Measurements from ENCODE around the gene JMJD1C.
"Not testable (repeated sequence)": the region's sequence is repeated elsewhere in the genome, so short reads cannot be mapped to it uniquely, and the experiment has no call there.

Gene JMJD1C

DNA sequence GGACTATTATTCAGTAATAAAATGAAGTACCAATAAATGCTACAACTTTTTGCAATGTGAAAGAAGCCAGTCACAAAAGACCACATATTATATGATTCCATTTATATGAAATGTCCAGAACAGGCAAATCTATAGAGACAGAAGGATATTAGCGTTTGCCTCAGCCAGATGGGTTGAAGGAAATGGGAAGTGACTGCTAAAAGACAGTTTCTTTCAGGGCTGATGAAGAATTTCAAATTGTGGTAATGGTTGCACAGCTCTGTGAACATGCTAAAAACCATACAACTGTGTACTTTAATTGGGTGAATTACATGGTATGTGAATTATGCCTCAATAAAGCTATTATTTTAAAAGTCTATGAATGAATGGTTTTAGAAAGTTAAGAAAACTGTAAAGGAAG is 31.5 kb upstream of the JMJD1C start:
- no peak overlapping the region for H3K27ac ChIP-seq (ENCODE audit: low read depth, low read length)
- TF ChIP-seq EZH2phosphoT487 (IDR thresholded peaks at IDR 0.05; ENCODE audit: borderline replicate concordance, low read length): no peak
- TF ChIP-seq, protein P1, sequence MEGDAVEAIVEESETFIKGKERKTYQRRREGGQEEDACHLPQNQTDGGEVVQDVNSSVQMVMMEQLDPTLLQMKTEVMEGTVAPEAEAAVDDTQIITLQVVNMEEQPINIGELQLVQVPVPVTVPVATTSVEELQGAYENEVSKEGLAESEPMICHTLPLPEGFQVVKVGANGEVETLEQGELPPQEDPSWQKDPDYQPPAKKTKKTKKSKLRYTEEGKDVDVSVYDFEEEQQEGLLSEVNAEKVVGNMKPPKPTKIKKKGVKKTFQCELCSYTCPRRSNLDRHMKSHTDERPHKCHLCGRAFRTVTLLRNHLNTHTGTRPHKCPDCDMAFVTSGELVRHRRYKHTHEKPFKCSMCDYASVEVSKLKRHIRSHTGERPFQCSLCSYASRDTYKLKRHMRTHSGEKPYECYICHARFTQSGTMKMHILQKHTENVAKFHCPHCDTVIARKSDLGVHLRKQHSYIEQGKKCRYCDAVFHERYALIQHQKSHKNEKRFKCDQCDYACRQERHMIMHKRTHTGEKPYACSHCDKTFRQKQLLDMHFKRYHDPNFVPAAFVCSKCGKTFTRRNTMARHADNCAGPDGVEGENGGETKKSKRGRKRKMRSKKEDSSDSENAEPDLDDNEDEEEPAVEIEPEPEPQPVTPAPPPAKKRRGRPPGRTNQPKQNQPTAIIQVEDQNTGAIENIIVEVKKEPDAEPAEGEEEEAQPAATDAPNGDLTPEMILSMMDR (IDR thresholded peaks at IDR 0.05; ENCODE audit: low read depth, low read length, poor library complexity, severe bottlenecking): no peak
- no peaks in the 10 kb centered on the region for H3K36me3 ChIP-seq (ENCODE audit: control insufficient read depth, low read length)
- H3K4me2 ChIP-seq (ENCODE audit: low read length): no peak overlapping the region
- peaks cover 11% of the 10 kb centered on the region for H3K4me1 ChIP-seq (ENCODE audit: control insufficient read depth, low read length)
- H3K79me2 ChIP-seq (ENCODE audit: control insufficient read depth, low read length): peaks cover 64% of the 10 kb centered on the region
- no peak overlapping the region for H3K4me3 ChIP-seq (ENCODE audit: low read length)
- H3K9me3 ChIP-seq (ENCODE audit: control insufficient read depth, insufficient read depth, low read length): no peaks in the 10 kb centered on the region
- H3K27me3 ChIP-seq (ENCODE audit: control insufficient read depth, low read length): no peaks in the 10 kb centered on the region
- no peaks in the 10 kb centered on the region for H3F3A ChIP-seq (ENCODE audit: control insufficient read depth, insufficient read depth)
- H4K20me1 ChIP-seq (ENCODE audit: control insufficient read depth, insufficient read depth, low read depth, low read length): no peaks in the 10 kb centered on the region
- no peaks in the 10 kb centered on the region for H3K9me2 ChIP-seq (replicated peaks; ENCODE audit: control insufficient read depth, low read length)

DNA sequence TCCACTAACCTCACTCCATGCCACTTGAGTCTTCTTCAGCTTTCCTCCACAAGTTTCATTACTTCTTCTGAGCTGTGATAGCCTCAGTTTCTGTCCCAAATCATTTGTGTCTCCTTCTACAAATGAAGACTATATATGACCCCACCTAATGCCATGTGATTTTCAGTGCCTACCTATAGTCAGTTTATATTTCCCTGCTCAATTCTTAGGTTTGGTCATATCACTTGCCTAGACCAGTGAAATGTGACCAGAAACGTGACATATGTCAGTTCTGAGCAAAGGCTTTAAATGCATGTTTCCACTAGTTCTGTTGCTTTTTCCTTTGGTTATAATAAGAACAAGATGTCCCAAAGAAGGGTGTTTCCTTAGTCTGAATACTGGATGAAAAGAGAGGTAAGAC is 30.8 kb upstream of the JMJD1C start:
- peaks cover 60% of the 10 kb centered on the region for H3K79me2 ChIP-seq (ENCODE audit: control insufficient read depth, low read length)
- H3K4me2 ChIP-seq (ENCODE audit: low read length): no peak overlapping the region
- H4K20me1 ChIP-seq (ENCODE audit: control insufficient read depth, insufficient read depth, low read depth, low read length): no peaks in the 10 kb centered on the region
- peaks cover 11% of the 10 kb centered on the region for H3K4me1 ChIP-seq (ENCODE audit: control insufficient read depth, low read length)
- no peak overlapping the region for H3K27ac ChIP-seq (ENCODE audit: low read depth, low read length)
- H3K9me3 ChIP-seq (ENCODE audit: control insufficient read depth, insufficient read depth, low read length): no peaks in the 10 kb centered on the region
- no peaks in the 10 kb centered on the region for H3K27me3 ChIP-seq (ENCODE audit: control insufficient read depth, low read length)
- no peaks in the 10 kb centered on the region for H3K9me2 ChIP-seq (replicated peaks; ENCODE audit: control insufficient read depth, low read length)
- no peak overlapping the region for H3K4me3 ChIP-seq (ENCODE audit: low read length)
- H3F3A ChIP-seq (ENCODE audit: control insufficient read depth, insufficient read depth): no peaks in the 10 kb centered on the region
- no peaks in the 10 kb centered on the region for H3K36me3 ChIP-seq (ENCODE audit: control insufficient read depth, low read length)
- TF ChIP-seq, protein P1 (IDR thresholded peaks at IDR 0.05; ENCODE audit: low read depth, low read length, poor library complexity, severe bottlenecking): no peak
- TF ChIP-seq EZH2phosphoT487 (IDR thresholded peaks at IDR 0.05; ENCODE audit: borderline replicate concordance, low read length): no peak

DNA sequence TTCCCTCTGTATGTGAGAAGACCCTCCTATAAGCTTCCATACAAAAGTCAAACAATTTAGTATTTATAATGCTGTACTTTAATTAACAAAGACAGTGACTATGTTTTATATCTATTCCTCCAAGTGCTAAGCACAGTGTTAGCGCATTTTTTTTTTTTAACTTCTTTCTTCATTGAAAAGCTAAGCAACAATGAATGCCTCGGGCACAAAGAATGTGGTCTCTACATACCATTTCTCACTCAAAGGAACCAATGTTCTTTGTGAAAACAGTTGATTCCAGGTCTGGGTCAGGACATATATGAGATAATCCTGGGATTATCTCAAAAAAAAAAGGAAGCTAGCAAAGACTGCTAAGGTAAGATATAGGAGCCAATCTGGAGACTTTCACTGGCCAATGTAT is 29.2 kb upstream of the JMJD1C start:
- Histone ChIP-seq H3K27ac (ENCODE audit: low read depth, low read length) (no peak overlapping the region), H3K4me3 (ENCODE audit: low read length) (no peak overlapping the region), H3K4me1 (ENCODE audit: control insufficient read depth, low read length) (peaks cover 11% of the 10 kb centered on the region), H3K9me2 (replicated peaks; ENCODE audit: control insufficient read depth, low read length) (no peaks in the 10 kb centered on the region), H3K27me3 (ENCODE audit: control insufficient read depth, low read length) (no peaks in the 10 kb centered on the region), H3F3A (ENCODE audit: control insufficient read depth, insufficient read depth) (no peaks in the 10 kb centered on the region), H3K36me3 (ENCODE audit: control insufficient read depth, low read length) (no peaks in the 10 kb centered on the region), H4K20me1 (ENCODE audit: control insufficient read depth, insufficient read depth, low read depth, low read length) (no peaks in the 10 kb centered on the region), H3K4me2 (ENCODE audit: low read length) (no peak overlapping the region), H3K79me2 (ENCODE audit: control insufficient read depth, low read length) (peaks cover 61% of the 10 kb centered on the region), H3K9me3 (ENCODE audit: control insufficient read depth, insufficient read depth, low read length) (no peaks in the 10 kb centered on the region)
- TF ChIP-seq, protein P1 (IDR thresholded peaks at IDR 0.05; ENCODE audit: low read depth, low read length, poor library complexity, severe bottlenecking): no peak
- no peak for TF ChIP-seq EZH2phosphoT487 (IDR thresholded peaks at IDR 0.05; ENCODE audit: borderline replicate concordance, low read length)

DNA sequence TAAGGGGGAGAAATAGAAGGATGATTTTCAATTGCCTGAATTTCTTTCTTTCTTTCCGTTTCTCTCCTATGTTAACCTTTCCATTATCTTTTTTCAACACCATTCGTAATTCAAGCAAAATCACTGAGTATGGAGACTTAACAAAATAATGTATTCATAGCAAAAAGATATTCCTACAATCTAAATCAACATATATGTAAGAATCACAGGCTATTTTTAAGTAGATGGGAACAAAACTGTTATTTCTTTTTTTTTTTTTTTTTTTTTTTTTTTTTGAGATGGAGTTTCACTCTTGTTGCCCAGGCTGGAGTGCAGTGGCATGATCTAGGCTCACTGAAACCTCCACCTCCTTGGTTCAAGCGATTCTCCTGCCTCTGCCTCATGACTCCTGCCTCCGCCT is 27.2 kb upstream of the JMJD1C start:
- no peak overlapping the region for H3K4me3 ChIP-seq (ENCODE audit: low read length)
- H3K4me2 ChIP-seq (ENCODE audit: low read length): no peak overlapping the region
- no peak overlapping the region for H3K27ac ChIP-seq (ENCODE audit: low read depth, low read length)

DNA sequence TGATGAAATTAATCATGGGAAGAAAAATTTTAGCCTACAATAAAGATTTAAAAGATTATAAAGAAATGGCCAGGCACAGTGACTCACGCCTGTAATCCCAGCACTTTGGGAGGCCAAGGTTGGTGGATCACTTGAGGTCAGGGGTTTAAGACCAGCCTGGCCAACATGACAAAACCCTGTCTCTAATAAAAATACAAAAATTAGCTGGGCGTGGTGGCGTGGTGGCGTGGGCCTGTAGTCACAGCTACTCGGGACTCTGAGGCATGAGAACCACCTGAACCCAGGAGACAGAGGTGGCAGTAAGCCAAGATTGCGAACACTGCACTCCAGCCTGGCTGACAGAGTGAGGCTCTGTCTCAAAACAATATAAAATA is 26.5 kb upstream of the JMJD1C start:
- H3K4me3 ChIP-seq (ENCODE audit: low read length); H3K9me2 ChIP-seq (replicated peaks; ENCODE audit: control insufficient read depth, low read length); H3K9me3 ChIP-seq (ENCODE audit: control insufficient read depth, insufficient read depth, low read length); H3K36me3 ChIP-seq (ENCODE audit: control insufficient read depth, low read length); H4K20me1 ChIP-seq (ENCODE audit: control insufficient read depth, insufficient read depth, low read depth, low read length); H3F3A ChIP-seq (ENCODE audit: control insufficient read depth, insufficient read depth); H3K27ac ChIP-seq (ENCODE audit: low read depth, low read length); H3K4me2 ChIP-seq (ENCODE audit: low read length); H3K4me1 ChIP-seq (ENCODE audit: control insufficient read depth, low read length); H3K27me3 ChIP-seq (ENCODE audit: control insufficient read depth, low read length): not testable (repeated sequence)
- peaks cover 54% of the 10 kb centered on the region for H3K79me2 ChIP-seq (ENCODE audit: control insufficient read depth, low read length)

More for the DNA sequence above, 27.2 kb upstream of the JMJD1C start:
- H3K9me3 ChIP-seq (ENCODE audit: control insufficient read depth, insufficient read depth, low read length): no peaks in the 10 kb centered on the region
- peaks cover 10% of the 10 kb centered on the region for H3K4me1 ChIP-seq (ENCODE audit: control insufficient read depth, low read length)
- no peaks in the 10 kb centered on the region for H3K27me3 ChIP-seq (ENCODE audit: control insufficient read depth, low read length)
- no peaks in the 10 kb centered on the region for H3K9me2 ChIP-seq (replicated peaks; ENCODE audit: control insufficient read depth, low read length)
- no peaks in the 10 kb centered on the region for H3F3A ChIP-seq (ENCODE audit: control insufficient read depth, insufficient read depth)
- TF ChIP-seq EZH2phosphoT487 (IDR thresholded peaks at IDR 0.05; ENCODE audit: borderline replicate concordance, low read length): no peak
- TF ChIP-seq, protein P1 (IDR thresholded peaks at IDR 0.05; ENCODE audit: low read depth, low read length, poor library complexity, severe bottlenecking): no peak
- no peaks in the 10 kb centered on the region for H4K20me1 ChIP-seq (ENCODE audit: control insufficient read depth, insufficient read depth, low read depth, low read length)
- no peaks in the 10 kb centered on the region for H3K36me3 ChIP-seq (ENCODE audit: control insufficient read depth, low read length)
- peaks cover 54% of the 10 kb centered on the region for H3K79me2 ChIP-seq (ENCODE audit: control insufficient read depth, low read length)
